HepG2 (cell line): ENCODE data around the gene C22orf42. TPM values are rescaled to one million over a fixed set of nuclear protein-coding genes. Genes with fewer than 3 reads are reported as not detected.

Source experiments
- ATAC-seq: fragments of 200-7000 bp; cut with Tn5 transposase; 3 replicates; pipeline ENCODE4 v1.9.1; 2020; ENCODE audit warnings: mild to moderate bottlenecking, moderate library complexity
- BruUV-seq: library from RNA; stranded (reverse); fragments of 400-500 nt; replicated peaks from 2 replicates; lab custom pipeline; 2021; lab: Mats Ljungman, UMichigan
- CTCF ChIA-PET: fragments of 300-600 bp; formaldehyde crosslinking; extraction: SDS; loops from one replicate; lab custom pipeline; 2021; ENCODE audit warnings: low total read pairs, inconsistent platforms, low intra/inter-chr PET ratio; lab: Yijun Ruan, JAX
- POLR2A ChIA-PET: fragments of 350-600 bp; sonication (Branson Sonifier 250); formaldehyde crosslinking; loops from one replicate; lab custom pipeline; 2020; ENCODE audit warnings: antibody characterized with exemption, inconsistent platforms; lab: Yijun Ruan, JAX
- DNase-seq: peaks from one replicate; pipeline ENCODE4 v3.0.0-alpha.2; 2015; ENCODE audit warnings: low spot score
- FAIRE-seq: peaks from 3 replicates; lab custom pipeline; 2011; peaks lifted over from hg19 to GRCh38; lab: Jason Lieb, UNC
- H2AFZ ChIP-seq: one replicate; pipeline ENCODE4 v1.6.1; 2011; ENCODE audit warnings: low read length, inconsistent platforms
- H3K27ac ChIP-seq: fragments of 300-600 bp; 3 replicates; pipeline ENCODE4 v1.8.0; 2011; ENCODE audit warnings: mixed run types, mild to moderate bottlenecking, mixed read lengths, low read length, inconsistent platforms; ENCODE audit not compliant: insufficient read depth; ENCODE audit errors: extremely low read length
- H3K27me3 ChIP-seq, 2 experiments: fragments of 200-600 bp in 1 of 2; 2 replicates in 1 of 2; 3 replicates in 1 of 2; pipeline versions ENCODE4 v1.6.0 to v1.8.0; 2011; ENCODE audit warnings: low read length in 2 of 2, mild to moderate bottlenecking in 2 of 2, moderate library complexity in 2 of 2, inconsistent platforms in 1 of 2; ENCODE audit not compliant: insufficient read depth in 2 of 2, control insufficient read depth in 1 of 2
- H3K36me3 ChIP-seq, 2 experiments: fragments of 200-600 bp in 1 of 2; replicated peaks in 1 of 2; 2 replicates in 1 of 2; 3 replicates in 1 of 2; pipeline versions ENCODE4 v1.5.1 to v1.8.0; 2011; ENCODE audit warnings: low read length in 2 of 2, inconsistent platforms in 1 of 2; ENCODE audit not compliant: insufficient read depth in 2 of 2, control insufficient read depth in 1 of 2
- H3K4me1 ChIP-seq: 2 replicates; pipeline ENCODE4 v1.5.1; 2012; ENCODE audit warnings: low read length, inconsistent platforms; ENCODE audit not compliant: insufficient read depth
- H3K4me2 ChIP-seq: 2 replicates; pipeline ENCODE4 v1.6.0; 2011; ENCODE audit warnings: low read depth, low read length, inconsistent platforms
- H3K4me3 ChIP-seq, 3 experiments: fragments of 200-600 bp in 1 of 3; sonication (generic), shearing (Covaris generic) in 1 of 3; replicated peaks in 1 of 3; 2 replicates each; pipeline ENCODE4 v1.5.1; 2011 to 2016; ENCODE audit warnings: low read length in 3 of 3, inconsistent platforms in 2 of 3, low read depth in 2 of 3, mild to moderate bottlenecking in 2 of 3, control low read depth in 1 of 3, mixed read lengths in 1 of 3; ENCODE audit not compliant: insufficient read depth in 1 of 3
- H3K79me2 ChIP-seq: one replicate; pipeline ENCODE4 v1.6.1; 2011; ENCODE audit warnings: low read length, inconsistent platforms; ENCODE audit not compliant: insufficient read depth
- H3K9ac ChIP-seq: 2 replicates; pipeline ENCODE4 v1.6.0; 2011; ENCODE audit warnings: mild to moderate bottlenecking, low read depth, low read length, inconsistent platforms; ENCODE audit not compliant: insufficient read depth
- H3K9me3 ChIP-seq: 2 replicates; pipeline ENCODE4 v1.5.1; 2012; ENCODE audit warnings: mild to moderate bottlenecking, low read length
- H4K20me1 ChIP-seq: 2 replicates; pipeline ENCODE4 v1.6.0; 2011; ENCODE audit warnings: inconsistent platforms, mild to moderate bottlenecking, low read length, moderate library complexity; ENCODE audit not compliant: insufficient read depth
- ETV5 ChIP-seq: IDR thresholded peaks from 2 replicates; pipeline ENCODE4 v1.6.1; 2018; ENCODE audit warnings: missing biosample characterization, missing genetic modification reagents, inconsistent platforms, borderline replicate concordance
- NR1H2 ChIP-seq: sonication (generic); formaldehyde crosslinking; IDR thresholded peaks from 2 replicates; pipeline ENCODE4 v1.8.1; 2022; ENCODE audit warnings: low read depth, missing genetic modification reagents, borderline replicate concordance
- POGZ ChIP-seq: sonication (generic); formaldehyde crosslinking; IDR thresholded peaks from 2 replicates; pipeline ENCODE4 v1.4.0; 2020; ENCODE audit warnings: mild to moderate bottlenecking, missing genetic modification reagents
- RFXAP ChIP-seq: sonication (generic); formaldehyde crosslinking; IDR thresholded peaks from 2 replicates; pipeline ENCODE4 v1.4.0; 2020; ENCODE audit warnings: missing genetic modification reagents, borderline replicate concordance
- WGBS: methylation state at CpG from one replicate; pipeline ENCODE4 v1.1.6; 2017; ENCODE audit warnings: low lambda C conversion rate; 5-methylcytosine and 5-hydroxymethylcytosine counted together
- in situ Hi-C: cut with HindIII; loops from 2 replicates; pipeline ENCODE4 v1.10.0; 2017; ENCODE audit warnings: low pct_unique_long_range_greater_than_20kb; ENCODE audit not compliant: extremely low pct_ligation_motif_present
- intact Hi-C: fragments of 100-400 bp; cut with micrococcal nuclease; formaldehyde crosslinking; loops from one replicate; pipeline ENCODE4 v1.10.0; 2022; ENCODE audit not compliant: unreplicated experiment
- polyA plus RNA-seq, 8 experiments: library from polyadenylated mRNA; depleted of rRNA in 3 of 8; stranded (reverse) in 7 of 8; unstranded in 1 of 8; fragments of >200 nt; fragmentation: Illumina TruSeq in 4 of 8; extraction: Trizol in 4 of 8; gene quantifications; 2 replicates each; pipeline versions ENCODE4 v1.2.1 to v1.2.3, GENCODE V29; 2011 to 2016; ENCODE audit warnings: low read depth in 4 of 8, missing spikeins in 1 of 8, mixed read lengths in 1 of 8; ENCODE audit not compliant: insufficient read depth in 1 of 8
- total RNA-seq, 5 experiments: library from RNA; depleted of rRNA; stranded (reverse); fragments of >200 nt; fragmentation: Illumina TruSeq; extraction: Trizol; gene quantifications; 2 replicates each; pipeline ENCODE4 v1.2.3, GENCODE V29; 2016; ENCODE audit warnings: low read depth in 1 of 5
- TF ChIP-seq, protein P1 (sequence below): sonication (generic); formaldehyde crosslinking; IDR thresholded peaks from 2 replicates; pipeline ENCODE4 v1.8.0; 2022; ENCODE audit warnings: mild to moderate bottlenecking, missing genetic modification reagents
- TF ChIP-seq, protein P2 (sequence below), 2 experiments: sonication (generic) in 1 of 2; formaldehyde crosslinking in 1 of 2; IDR thresholded peaks; 2 replicates each; pipeline versions ENCODE4 v1.6.1 to v1.9.0; 2014 to 2022; ENCODE audit warnings: antibody characterized with exemption in 1 of 2, borderline replicate concordance in 1 of 2, inconsistent platforms in 1 of 2, low read depth in 1 of 2, missing genetic modification reagents in 1 of 2

C22orf42 gene
- total and polyA plus RNA-seq, 2 of the 13 experiments (the other 11 are each of a cell fraction or from before 2014, with no cell fraction given), result not detected

DNA sequence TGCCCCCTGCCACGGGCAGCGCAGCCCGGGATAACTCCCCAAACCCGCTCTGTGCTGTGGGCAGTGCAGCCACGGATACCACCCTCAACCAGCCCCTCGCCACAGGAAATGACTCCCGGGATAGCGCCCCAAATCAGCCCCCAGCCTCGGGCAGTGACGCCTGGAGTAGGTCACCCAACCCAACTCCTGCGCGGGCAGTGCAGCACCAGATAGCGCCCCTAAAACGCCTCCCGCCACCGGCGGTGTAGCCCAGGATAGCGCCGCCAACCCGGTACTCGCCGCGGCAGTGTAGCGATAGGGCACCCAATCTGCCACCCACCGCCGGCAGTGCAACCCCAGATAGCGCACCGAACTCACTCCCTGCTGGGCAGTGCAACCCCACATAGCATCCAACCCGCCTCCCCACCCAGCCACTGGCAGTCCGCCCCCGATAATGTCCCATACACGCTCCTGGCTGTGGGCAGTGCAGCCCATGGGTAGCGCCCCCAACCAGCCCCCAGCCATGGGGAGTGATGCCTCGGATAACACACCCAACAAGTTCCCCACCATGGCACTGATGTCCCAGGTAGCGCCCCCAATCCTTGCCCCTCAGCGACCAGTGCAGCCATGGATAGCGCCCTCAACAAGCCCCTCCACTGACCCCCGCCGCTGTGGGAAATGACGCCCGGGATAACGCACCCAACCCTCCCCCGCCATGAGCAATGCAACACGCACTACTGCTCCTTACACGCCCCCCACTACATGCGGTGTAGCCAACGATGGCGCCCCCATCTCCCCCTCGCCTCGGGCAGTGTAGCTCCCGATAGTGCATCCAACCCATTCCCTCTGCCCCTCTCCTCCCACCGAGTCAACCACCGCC lies 44.3 kb upstream of the C22orf42 start:
- Histone ChIP-seq H3K79me2 (no peaks in the 10 kb centered on the region), H3K9ac (no peak overlapping the region), H3K27ac (no peak overlapping the region), H3K9me3 (no peaks in the 10 kb centered on the region), H3K4me2 (no peak overlapping the region; the same call in 1 of the 2 replicates), H3K36me3 (no peaks in the 10 kb centered on the region), H3K27me3 (peaks cover 1 to 3% of the 10 kb centered on the region in 2 experiments; a peak in 1 of 5 replicates), H4K20me1 (no peaks in the 10 kb centered on the region), H3K4me3 (no peak overlapping the region; a peak in 1 of 6 replicates), H2AFZ (no peak overlapping the region), H3K4me1 (peaks cover 27% of the 10 kb centered on the region)
- ChIA-PET CTCF (interaction anchor here (1.8 kb wide), 1 partner anchor 63 kb away, joined by 20 read pairs; no protein-coding TSS in a partner anchor), POLR2A (no interaction called here)
- ATAC-seq (no peak), FAIRE-seq (no peak), DNase-seq (no peak)
- in situ Hi-C loops, result loop anchor here (5.0 kb wide), 1 partner anchor 64 kb away; no protein-coding TSS in a partner anchor
- no TSS peak for BruUV-seq
- TF ChIP-seq, protein P1, sequence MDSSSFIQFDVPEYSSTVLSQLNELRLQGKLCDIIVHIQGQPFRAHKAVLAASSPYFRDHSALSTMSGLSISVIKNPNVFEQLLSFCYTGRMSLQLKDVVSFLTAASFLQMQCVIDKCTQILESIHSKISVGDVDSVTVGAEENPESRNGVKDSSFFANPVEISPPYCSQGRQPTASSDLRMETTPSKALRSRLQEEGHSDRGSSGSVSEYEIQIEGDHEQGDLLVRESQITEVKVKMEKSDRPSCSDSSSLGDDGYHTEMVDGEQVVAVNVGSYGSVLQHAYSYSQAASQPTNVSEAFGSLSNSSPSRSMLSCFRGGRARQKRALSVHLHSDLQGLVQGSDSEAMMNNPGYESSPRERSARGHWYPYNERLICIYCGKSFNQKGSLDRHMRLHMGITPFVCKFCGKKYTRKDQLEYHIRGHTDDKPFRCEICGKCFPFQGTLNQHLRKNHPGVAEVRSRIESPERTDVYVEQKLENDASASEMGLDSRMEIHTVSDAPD (CRISPR knock-in tag), result no peak
- no peak for TF ChIP-seq NR1H2
- intact Hi-C loops, result no loop called here
- WGBS, result 82% methylated on average over 27 of the region's 53 CpGs

DNA sequence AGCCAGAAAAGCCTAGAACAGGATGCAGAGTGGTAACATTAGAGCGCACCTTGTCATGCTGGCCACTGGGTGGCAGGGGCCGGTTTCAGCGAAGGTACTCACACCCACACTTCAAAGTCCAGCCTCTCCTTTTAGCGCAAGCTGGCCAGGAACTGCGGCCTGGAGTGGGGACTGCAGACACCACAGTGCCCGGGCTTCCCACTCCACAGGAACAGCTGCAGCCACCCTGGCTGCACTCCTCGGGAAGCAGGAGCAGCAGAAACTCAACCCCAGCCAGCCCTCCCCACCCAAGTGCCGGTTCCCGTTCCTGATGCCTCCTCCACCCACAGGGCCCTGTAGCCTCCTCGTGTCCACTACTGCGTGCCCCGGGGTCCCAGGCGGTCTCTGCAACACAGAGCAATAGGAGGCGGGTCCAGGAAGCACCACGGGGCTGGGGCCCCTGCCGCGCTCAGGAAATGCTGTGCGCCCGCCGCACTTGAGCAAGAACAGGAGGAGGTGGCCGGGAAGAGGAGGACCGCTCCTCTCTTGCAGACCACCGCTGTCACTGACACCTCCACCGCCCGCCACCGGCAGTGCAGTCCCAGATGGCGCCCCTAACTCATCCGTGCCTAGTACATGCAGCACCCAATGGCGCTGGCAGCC lies 43.6 kb upstream of the C22orf42 start:
- no peaks in the 10 kb centered on the region for H3K79me2 ChIP-seq
- no peaks in the 10 kb centered on the region for H3K36me3 ChIP-seq
- WGBS, result no CpG with 5 or more reads among the region's 29 CpGs
- intact Hi-C loops, result loop anchor here (1.0 kb wide), 1 partner anchor 64 kb away; no protein-coding TSS in a partner anchor
- no peak overlapping the region for H2AFZ ChIP-seq
- in situ Hi-C loops, result loop anchor here (5.0 kb wide), 1 partner anchor 65 kb away; no protein-coding TSS in a partner anchor
- DNase-seq, result peak; percentile 68
- POLR2A ChIA-PET, result no interaction called here
- no peak overlapping the region for H3K27ac ChIP-seq
- H4K20me1 ChIP-seq, result no peaks in the 10 kb centered on the region
- FAIRE-seq, result peak; percentile 91
- peak; percentile 75 for ATAC-seq
- BruUV-seq, result no TSS peak
- H3K4me1 ChIP-seq, result peaks cover 27% of the 10 kb centered on the region
- no peak overlapping the region for H3K9ac ChIP-seq
- peak overlapping the region; percentile 49; the same call in 1 of the 2 replicates for H3K4me2 ChIP-seq
- H3K4me3 ChIP-seq, result peak overlapping the region in 1 of 3 experiments; percentile 42; a peak in 2 of 6 replicates
- H3K9me3 ChIP-seq, result no peaks in the 10 kb centered on the region
- H3K27me3 ChIP-seq, result peaks cover 1 to 3% of the 10 kb centered on the region in 2 experiments; a peak in 1 of 5 replicates
- CTCF ChIA-PET, result interaction anchor here (1.8 kb wide), 1 partner anchor 64 kb away, joined by 20 read pairs; no protein-coding TSS in a partner anchor
- TF ChIP-seq POGZ, result peak; percentile 19; the same call in 1 of the 2 replicates
- 0 out of 2 replicates have a peak, but pooled peaks have one; percentile 48 for TF ChIP-seq RFXAP
- TF ChIP-seq, protein P2, sequence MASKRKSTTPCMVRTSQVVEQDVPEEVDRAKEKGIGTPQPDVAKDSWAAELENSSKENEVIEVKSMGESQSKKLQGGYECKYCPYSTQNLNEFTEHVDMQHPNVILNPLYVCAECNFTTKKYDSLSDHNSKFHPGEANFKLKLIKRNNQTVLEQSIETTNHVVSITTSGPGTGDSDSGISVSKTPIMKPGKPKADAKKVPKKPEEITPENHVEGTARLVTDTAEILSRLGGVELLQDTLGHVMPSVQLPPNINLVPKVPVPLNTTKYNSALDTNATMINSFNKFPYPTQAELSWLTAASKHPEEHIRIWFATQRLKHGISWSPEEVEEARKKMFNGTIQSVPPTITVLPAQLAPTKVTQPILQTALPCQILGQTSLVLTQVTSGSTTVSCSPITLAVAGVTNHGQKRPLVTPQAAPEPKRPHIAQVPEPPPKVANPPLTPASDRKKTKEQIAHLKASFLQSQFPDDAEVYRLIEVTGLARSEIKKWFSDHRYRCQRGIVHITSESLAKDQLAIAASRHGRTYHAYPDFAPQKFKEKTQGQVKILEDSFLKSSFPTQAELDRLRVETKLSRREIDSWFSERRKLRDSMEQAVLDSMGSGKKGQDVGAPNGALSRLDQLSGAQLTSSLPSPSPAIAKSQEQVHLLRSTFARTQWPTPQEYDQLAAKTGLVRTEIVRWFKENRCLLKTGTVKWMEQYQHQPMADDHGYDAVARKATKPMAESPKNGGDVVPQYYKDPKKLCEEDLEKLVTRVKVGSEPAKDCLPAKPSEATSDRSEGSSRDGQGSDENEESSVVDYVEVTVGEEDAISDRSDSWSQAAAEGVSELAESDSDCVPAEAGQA (IDR thresholded peaks at IDR 0.05; ENCODE audit: low read depth), result no peak
- TF ChIP-seq, protein P2 (CRISPR knock-in tag; IDR thresholded peaks at IDR 0.05; ENCODE audit: borderline replicate concordance), result no peak
- peak; percentile 16; the same call in 1 of the 2 replicates for TF ChIP-seq ETV5 (CRISPR knock-in tag)
